ENCODE data around the gene LINC00237.
A peak's percentile ranks its signal among the peaks of the same experiment; 100 is the strongest.

Gene LINC00237

GRCh38 chr20:21106171-21107017 is at the start of gene LINC00237:
TSS of gene LINC00237 (minus strand) at chr20:21106358.
- peak in 1 of 2 experiments; percentile 20 for DNase-seq

GRCh38 chr20:21155268-21155667 is 49.1 kb upstream of the LINC00237 start:
- DNase-seq: no peak

- DNase-seq: no peak
Observed at GRCh38 chr20:21154692-21155091, 48.5 kb upstream of the LINC00237 start.

- DNase-seq: no peak
Observed at GRCh38 chr20:21151791-21152190, 45.6 kb upstream of the LINC00237 start.

- no peak for DNase-seq
Observed at GRCh38 chr20:21149344-21149743, 43.2 kb upstream of the LINC00237 start.

GRCh38 chr20:21147593-21147992 is 41.4 kb upstream of the LINC00237 start:
- DNase-seq: no peak

- DNase-seq: no peak
Observed at GRCh38 chr20:21146215-21146614, 40.1 kb upstream of the LINC00237 start.

GRCh38 chr20:21145424-21145823 is 39.3 kb upstream of the LINC00237 start:
- no peak for DNase-seq

- no peak for DNase-seq
Observed at GRCh38 chr20:21143194-21143890, 37.2 kb upstream of the LINC00237 start.

- no peak for DNase-seq
Observed at GRCh38 chr20:21141825-21142224, 35.7 kb upstream of the LINC00237 start.

- no peak for DNase-seq
Observed at GRCh38 chr20:21139881-21140566, 33.9 kb upstream of the LINC00237 start.

- DNase-seq: no peak
Observed at GRCh38 chr20:21137078-21137477, 30.9 kb upstream of the LINC00237 start.

GRCh38 chr20:21136015-21136732 is 30.0 kb upstream of the LINC00237 start:
- DNase-seq: no peak

GRCh38 chr20:21134883-21135493 is 28.8 kb upstream of the LINC00237 start:
- no peak for DNase-seq

GRCh38 chr20:21133917-21134622 is 27.9 kb upstream of the LINC00237 start:
- DNase-seq: no peak

- DNase-seq: no peak
Observed at GRCh38 chr20:21133404-21133803, 27.2 kb upstream of the LINC00237 start.

GRCh38 chr20:21129861-21130260 is 23.7 kb upstream of the LINC00237 start:
- no peak for DNase-seq

GRCh38 chr20:21127201-21127981 is 21.2 kb upstream of the LINC00237 start:
- no peak for DNase-seq

GRCh38 chr20:21126581-21126870 is 20.4 kb upstream of the LINC00237 start:
- DNase-seq: no peak

- peak; percentile 86 to 99 for DNase-seq
Observed at GRCh38 chr20:21125849-21126580, 19.9 kb upstream of the LINC00237 start, which contains the start of gene KIZ. TSS of gene KIZ (plus strand) at chr20:21126082. CDS start at chr20:21126116, 34 bp downstream.

Measured in NCI-H526 (cell line).